Adrenal gland (tissue), 5 donors: Measurements from ENCODE around the gene IQSEC1.

ENCODE experiments used
- POLR2A ChIP-seq, 2 donors: fragments of 450-650 bp; IDR thresholded peaks; one replicate each; pipeline ENCODE4 v1.6.1; 2017; ENCODE audit warnings: antibody characterized with exemption in 2 of 2, mild to moderate bottlenecking in 2 of 2, moderate library complexity in 1 of 2
- TF ChIP-seq, protein P1 (sequence below), 6 experiments: fragments of 450-650 bp in 4 of 6; fragments of 200-600 bp in 2 of 6; sonication (generic) in 1 of 6; IDR thresholded peaks; 1 replicate in 5 of 6; 2 replicates in 1 of 6; pipeline versions ENCODE4 v1.5.1 to v1.8.0; 2016 to 2021; ENCODE audit warnings: antibody characterized with exemption in 6 of 6, mild to moderate bottlenecking in 2 of 6, moderate library complexity in 1 of 6
- donor health status: DM: no; HTN: no; CAD: no.

DNA sequence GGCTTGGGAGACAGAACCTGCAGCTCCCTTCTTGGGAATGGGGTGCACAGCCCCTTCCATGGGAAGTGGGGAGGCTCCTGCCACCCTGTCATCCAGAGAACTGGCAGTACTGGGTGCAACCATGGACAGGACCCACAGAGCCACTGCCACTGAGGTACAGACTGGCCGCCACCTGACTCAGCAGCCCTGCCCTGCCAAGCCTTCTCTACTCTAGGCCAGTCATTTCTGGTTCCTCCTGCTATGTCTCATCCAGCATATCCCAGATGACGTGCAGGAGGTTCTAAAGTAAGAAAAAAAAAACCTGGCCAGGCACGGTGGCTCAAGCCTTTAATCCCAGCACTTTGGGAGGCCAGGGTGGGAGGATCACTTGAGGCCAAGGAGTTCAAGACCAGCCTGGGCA lies 155.0 kb downstream of the IQSEC1 start:
- TF ChIP-seq, protein P1, sequence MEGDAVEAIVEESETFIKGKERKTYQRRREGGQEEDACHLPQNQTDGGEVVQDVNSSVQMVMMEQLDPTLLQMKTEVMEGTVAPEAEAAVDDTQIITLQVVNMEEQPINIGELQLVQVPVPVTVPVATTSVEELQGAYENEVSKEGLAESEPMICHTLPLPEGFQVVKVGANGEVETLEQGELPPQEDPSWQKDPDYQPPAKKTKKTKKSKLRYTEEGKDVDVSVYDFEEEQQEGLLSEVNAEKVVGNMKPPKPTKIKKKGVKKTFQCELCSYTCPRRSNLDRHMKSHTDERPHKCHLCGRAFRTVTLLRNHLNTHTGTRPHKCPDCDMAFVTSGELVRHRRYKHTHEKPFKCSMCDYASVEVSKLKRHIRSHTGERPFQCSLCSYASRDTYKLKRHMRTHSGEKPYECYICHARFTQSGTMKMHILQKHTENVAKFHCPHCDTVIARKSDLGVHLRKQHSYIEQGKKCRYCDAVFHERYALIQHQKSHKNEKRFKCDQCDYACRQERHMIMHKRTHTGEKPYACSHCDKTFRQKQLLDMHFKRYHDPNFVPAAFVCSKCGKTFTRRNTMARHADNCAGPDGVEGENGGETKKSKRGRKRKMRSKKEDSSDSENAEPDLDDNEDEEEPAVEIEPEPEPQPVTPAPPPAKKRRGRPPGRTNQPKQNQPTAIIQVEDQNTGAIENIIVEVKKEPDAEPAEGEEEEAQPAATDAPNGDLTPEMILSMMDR (IDR thresholded peaks at IDR 0.05) = no peak
- no peak for TF ChIP-seq POLR2A (IDR thresholded peaks at IDR 0.05)
